Measurements from ENCODE around the gene SOAT1.
"Not testable (repeated sequence)": the region's sequence is repeated elsewhere in the genome, so short reads cannot be mapped to it uniquely, and the experiment has no call there.

Gene SOAT1

GRCh38 chr1:179342740-179343404 is 49.3 kb downstream of the SOAT1 start:
- DNase-seq (ENCODE audit: low read depth in 2 of 3, low spot score in 2 of 3): no peak

GRCh38 chr1:179351281-179351680 is 57.7 kb downstream of the SOAT1 start:
- DNase-seq (ENCODE audit: low read depth in 2 of 3, low spot score in 2 of 3): no peak

GRCh38 chr1:179352236-179352635 is 58.6 kb downstream of the SOAT1 start:
- no peak for DNase-seq (ENCODE audit: low read depth in 2 of 3, low spot score in 2 of 3)

- DNase-seq (ENCODE audit: low read depth in 2 of 3, low spot score in 2 of 3): no peak
Measured at GRCh38 chr1:179353546-179353945, 59.9 kb downstream of the SOAT1 start.

- not testable (repeated sequence) for DNase-seq (ENCODE audit: low read depth in 2 of 3, low spot score in 2 of 3)
Measured at GRCh38 chr1:179361631-179362030, 68.0 kb downstream of the SOAT1 start.

- DNase-seq (ENCODE audit: low read depth in 2 of 3, low spot score in 2 of 3): peak; percentile 61 to 73 (median 67)
Measured at GRCh38 chr1:179365342-179366092, 71.9 kb downstream of the SOAT1 start, which contains the start of gene AXDND1. Gene AXDND1, plus strand, starts transcription at chr1:179365971. Its CDS starts 539 bp downstream, at chr1:179366510.

GRCh38 chr1:179366093-179366800 is 72.7 kb downstream of the SOAT1 start:
- no peak for DNase-seq (ENCODE audit: low read depth in 2 of 3, low spot score in 2 of 3)

- DNase-seq (ENCODE audit: low read depth in 2 of 3, low spot score in 2 of 3): peak in 1 of 3 experiments; percentile 12
Measured at GRCh38 chr1:179369751-179370341, 76.2 kb downstream of the SOAT1 start.

GRCh38 chr1:179372160-179372559 is 78.6 kb downstream of the SOAT1 start:
- DNase-seq (ENCODE audit: low read depth in 2 of 3, low spot score in 2 of 3): no peak

- no peak for DNase-seq (ENCODE audit: low read depth in 2 of 3, low spot score in 2 of 3)
Measured at GRCh38 chr1:179376223-179376622, 82.6 kb downstream of the SOAT1 start.

GRCh38 chr1:179380299-179380698 is 86.7 kb downstream of the SOAT1 start:
- no peak for DNase-seq (ENCODE audit: low read depth in 2 of 3, low spot score in 2 of 3)

GRCh38 chr1:179384027-179384426 is 90.4 kb downstream of the SOAT1 start:
- no peak for DNase-seq (ENCODE audit: low read depth in 2 of 3, low spot score in 2 of 3)

- no peak for DNase-seq (ENCODE audit: low read depth in 2 of 3, low spot score in 2 of 3)
Measured at GRCh38 chr1:179385510-179385909, 91.9 kb downstream of the SOAT1 start.

GRCh38 chr1:179393721-179394120 is 100.1 kb downstream of the SOAT1 start:
- no peak for DNase-seq (ENCODE audit: low read depth in 2 of 3, low spot score in 2 of 3)

- not testable (repeated sequence) for DNase-seq (ENCODE audit: low read depth in 2 of 3, low spot score in 2 of 3)
Measured at GRCh38 chr1:179399399-179399798, 105.8 kb downstream of the SOAT1 start.

All from activated CD8-positive, alpha-beta memory T cell treated with anti-CD3 and anti-CD28 coated beads for 48 hours (primary cell).